ENCODE data around the gene SPRR2B. TPM values are rescaled to one million over a fixed set of nuclear protein-coding genes. Genes with fewer than 3 reads are reported as not detected.

The SPRR2B gene
- total and polyA plus RNA-seq, 2 of the 13 experiments (the other 11 are each of a cell fraction or from before 2014, with no cell fraction given): not detected

DNA sequence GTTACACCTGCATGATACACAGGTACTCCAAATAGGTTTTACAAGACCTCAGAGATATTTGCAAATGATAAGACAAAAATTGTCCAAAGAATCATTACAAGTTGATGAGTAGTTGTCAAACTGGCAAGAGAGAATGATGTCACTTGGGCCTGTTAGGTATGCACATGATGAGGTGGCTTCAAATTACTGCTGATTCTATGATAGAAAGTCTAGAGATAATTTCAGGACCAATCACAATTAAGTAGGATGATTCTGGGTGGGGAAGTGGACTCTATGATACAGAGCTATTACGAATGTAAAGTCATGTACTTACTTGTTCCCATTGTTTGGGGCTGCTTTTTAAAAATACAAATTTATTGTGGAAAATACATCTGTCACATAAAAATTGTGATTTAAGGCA, 45.6 kb downstream of the SPRR2B start:
- H3K9ac ChIP-seq (ENCODE audit: insufficient read depth, low read depth, low read length): no peak overlapping the region

GRCh38 chr1:153024413-153024812, 47.0 kb downstream of the SPRR2B start:
- ChIA-PET POLR2A (no interaction called here), CTCF (ENCODE audit: low intra/inter-chr PET ratio, low total read pairs) (no interaction called here)
- Histone ChIP-seq H3K27ac (ENCODE audit: extremely low read length, insufficient read depth, low read length) (no peak overlapping the region), H4K20me1 (ENCODE audit: insufficient read depth, low read length) (no peaks in the 10 kb centered on the region), H3K4me2 (ENCODE audit: low read depth, low read length) (no peak overlapping the region), H3K9ac (ENCODE audit: insufficient read depth, low read depth, low read length) (no peak overlapping the region), H2AFZ (ENCODE audit: low read length) (no peak overlapping the region), H3K4me1 (ENCODE audit: insufficient read depth, low read length) (no peaks in the 10 kb centered on the region), H3K4me3 (replicated peaks in 1 of 3; ENCODE audit: insufficient read depth in 1 of 3, low read depth in 2 of 3, low read length in 3 of 3) (no peak overlapping the region), H3K79me2 (ENCODE audit: insufficient read depth, low read length) (no peaks in the 10 kb centered on the region), H3K36me3 (replicated peaks in 1 of 2; ENCODE audit: control insufficient read depth in 1 of 2, insufficient read depth in 2 of 2, low read length in 2 of 2) (no peaks in the 10 kb centered on the region), H3K27me3 (ENCODE audit: control insufficient read depth in 1 of 2, insufficient read depth in 2 of 2, low read length in 2 of 2) (no peaks in the 10 kb centered on the region), H3K9me3 (ENCODE audit: low read length) (no peaks in the 10 kb centered on the region)
- in situ Hi-C loops (cut with HindIII; ENCODE audit: extremely low pct_ligation_motif_present, low pct_unique_long_range_greater_than_20kb): no loop called here
- no peak for DNase-seq (ENCODE audit: low spot score)
- 0% methylated on average over 1 of the region's 1 CpG for whole genome bisulfite sequencing (ENCODE audit: low lambda C conversion rate)
- no peak for FAIRE-seq
- intact Hi-C loops (cut with micrococcal nuclease; ENCODE audit: unreplicated experiment): no loop called here
- BruUV-seq (replicated peaks): no TSS peak
- ATAC-seq: no peak
- TF ChIP-seq TMF1 (CRISPR knock-in tag; IDR thresholded peaks at IDR 0.05; ENCODE audit: low read depth) (no peak), PAXIP1 (CRISPR knock-in tag; conservative IDR thresholded peaks at IDR 0.05) (no peak), ZNF468 (CRISPR knock-in tag; IDR thresholded peaks at IDR 0.05) (no peak), HOXA7 (CRISPR knock-in tag; IDR thresholded peaks at IDR 0.05) (no peak), ETV6 (CRISPR knock-in tag; conservative IDR thresholded peaks at IDR 0.05) (no peak), HNRNPUL1 (IDR thresholded peaks at IDR 0.05; ENCODE audit: low read depth, low read length) (no peak), MED13 (CRISPR knock-in tag; IDR thresholded peaks at IDR 0.05) (no peak), ZNF274 (CRISPR knock-in tag; IDR thresholded peaks at IDR 0.05) (no peak), ZNF205 (CRISPR knock-in tag; IDR thresholded peaks at IDR 0.05) (no peak), ZNF17 (CRISPR knock-in tag; IDR thresholded peaks at IDR 0.05) (no peak), CC2D1A (CRISPR knock-in tag; IDR thresholded peaks at IDR 0.05) (no peak)
- TF ChIP-seq, protein P1, sequence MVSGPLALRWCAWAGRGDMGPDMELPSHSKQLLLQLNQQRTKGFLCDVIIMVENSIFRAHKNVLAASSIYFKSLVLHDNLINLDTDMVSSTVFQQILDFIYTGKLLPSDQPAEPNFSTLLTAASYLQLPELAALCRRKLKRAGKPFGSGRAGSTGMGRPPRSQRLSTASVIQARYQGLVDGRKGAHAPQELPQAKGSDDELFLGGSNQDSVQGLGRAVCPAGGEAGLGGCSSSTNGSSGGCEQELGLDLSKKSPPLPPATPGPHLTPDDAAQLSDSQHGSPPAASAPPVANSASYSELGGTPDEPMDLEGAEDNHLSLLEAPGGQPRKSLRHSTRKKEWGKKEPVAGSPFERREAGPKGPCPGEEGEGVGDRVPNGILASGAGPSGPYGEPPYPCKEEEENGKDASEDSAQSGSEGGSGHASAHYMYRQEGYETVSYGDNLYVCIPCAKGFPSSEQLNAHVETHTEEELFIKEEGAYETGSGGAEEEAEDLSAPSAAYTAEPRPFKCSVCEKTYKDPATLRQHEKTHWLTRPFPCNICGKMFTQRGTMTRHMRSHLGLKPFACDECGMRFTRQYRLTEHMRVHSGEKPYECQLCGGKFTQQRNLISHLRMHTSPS (CRISPR knock-in tag; IDR thresholded peaks at IDR 0.05; ENCODE audit: low read depth): no peak
- TF ChIP-seq, protein P2, sequence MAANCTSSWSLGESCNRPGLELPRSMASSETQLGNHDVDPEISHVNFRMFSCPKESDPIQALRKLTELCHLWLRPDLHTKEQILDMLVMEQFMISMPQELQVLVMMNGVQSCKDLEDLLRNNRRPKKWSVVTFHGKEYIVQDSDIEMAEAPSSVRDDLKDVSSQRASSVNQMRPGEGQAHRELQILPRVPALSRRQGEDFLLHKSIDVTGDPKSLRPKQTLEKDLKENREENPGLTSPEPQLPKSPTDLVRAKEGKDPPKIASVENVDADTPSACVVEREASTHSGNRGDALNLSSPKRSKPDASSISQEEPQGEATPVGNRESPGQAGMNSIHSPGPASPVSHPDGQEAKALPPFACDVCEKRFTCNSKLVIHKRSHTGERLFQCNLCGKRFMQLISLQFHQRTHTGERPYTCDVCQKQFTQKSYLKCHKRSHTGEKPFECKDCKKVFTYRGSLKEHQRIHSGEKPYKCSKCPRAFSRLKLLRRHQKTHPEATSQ (CRISPR knock-in tag; IDR thresholded peaks at IDR 0.05; ENCODE audit: borderline replicate concordance): no peak

More for the DNA sequence above, 45.6 kb downstream of the SPRR2B start:
- POLR2A ChIA-PET: no interaction called here
- H3K4me1 ChIP-seq (ENCODE audit: insufficient read depth, low read length): no peaks in the 10 kb centered on the region
- intact Hi-C loops (cut with micrococcal nuclease; ENCODE audit: unreplicated experiment): no loop called here
- H3K27ac ChIP-seq (ENCODE audit: extremely low read length, insufficient read depth, low read length): no peak overlapping the region
- FAIRE-seq (no peak), DNase-seq (ENCODE audit: low spot score) (no peak), ATAC-seq (no peak)
- H3K79me2 ChIP-seq (ENCODE audit: insufficient read depth, low read length): no peaks in the 10 kb centered on the region
- H3K4me3 ChIP-seq (replicated peaks in 1 of 3; ENCODE audit: insufficient read depth in 1 of 3, low read depth in 2 of 3, low read length in 3 of 3): no peak overlapping the region
- H4K20me1 ChIP-seq (ENCODE audit: insufficient read depth, low read length): no peaks in the 10 kb centered on the region
- 5% methylated on average over 1 of the region's 1 CpG for WGBS (ENCODE audit: low lambda C conversion rate)
- H3K36me3 ChIP-seq (replicated peaks in 1 of 2; ENCODE audit: control insufficient read depth in 1 of 2, insufficient read depth in 2 of 2, low read length in 2 of 2): no peaks in the 10 kb centered on the region
- H3K27me3 ChIP-seq (ENCODE audit: control insufficient read depth in 1 of 2, insufficient read depth in 2 of 2, low read length in 2 of 2): no peaks in the 10 kb centered on the region
- no peak overlapping the region for H2AFZ ChIP-seq (ENCODE audit: low read length)
- in situ Hi-C loops (cut with HindIII; ENCODE audit: extremely low pct_ligation_motif_present, low pct_unique_long_range_greater_than_20kb): no loop called here
- no peaks in the 10 kb centered on the region for H3K9me3 ChIP-seq (ENCODE audit: low read length)
- no TSS peak for BruUV-seq (replicated peaks)
- CTCF ChIA-PET (ENCODE audit: low intra/inter-chr PET ratio, low total read pairs): no interaction called here
- TF ChIP-seq ZNF546 (CRISPR knock-in tag; conservative IDR thresholded peaks at IDR 0.05) (no peak), FOXC1 (CRISPR knock-in tag; IDR thresholded peaks at IDR 0.05; ENCODE audit: borderline replicate concordance) (no peak)
- H3K4me2 ChIP-seq (ENCODE audit: low read depth, low read length): no peak overlapping the region

All from HepG2 (cell line).